Measurements from ENCODE around the gene FNBP1L. TPM values are rescaled to one million over a fixed set of nuclear protein-coding genes. Genes with fewer than 3 reads are reported as not detected.

Gene FNBP1L
- polyA plus RNA-seq, 1 donor (not counting 4 experiments of a cell fraction or from before 2014, with no cell fraction given): 22.9 TPM

- H3K36me3 ChIP-seq (ENCODE audit: control insufficient read depth in 2 of 2, extremely low read depth in 1 of 2, insufficient read depth in 2 of 2, low read length in 2 of 2): no peaks in the 10 kb centered on the region
- H3K9me1 ChIP-seq (ENCODE audit: control insufficient read depth, extremely low read depth, insufficient read depth, low read length): no peaks in the 10 kb centered on the region
- no peaks in the 10 kb centered on the region for H3K9me3 ChIP-seq (ENCODE audit: control insufficient read depth, low read depth, low read length)
- H3K27ac ChIP-seq (ENCODE audit: control insufficient read depth, insufficient read depth, low read length): no peak overlapping the region
- no peak overlapping the region for H2AFZ ChIP-seq (ENCODE audit: control insufficient read depth, low read length)
- H3K4me3 ChIP-seq (ENCODE audit: control insufficient read depth in 2 of 3, extremely low read depth in 1 of 3, insufficient read depth in 2 of 3, low read depth in 1 of 3, low read length in 3 of 3): no peak overlapping the region
- dilution Hi-C loops (cut with MboI; ENCODE audit: extremely low pct_ligation_motif_present, low sequenced_read_pairs): no loop called here
- H3K4me2 ChIP-seq (ENCODE audit: control insufficient read depth, extremely low read depth, insufficient read depth, low read depth, low read length): no peak overlapping the region
- TF ChIP-seq EZH2 (IDR thresholded peaks at IDR 0.05; ENCODE audit: low read length) (no peak), CTCF (optimal IDR thresholded peaks at IDR 0.05 in 1 of 3, IDR thresholded peaks at IDR 0.05 in 1 of 3, conservative IDR thresholded peaks at IDR 0.05 in 1 of 3; ENCODE audit: extremely low read depth in 1 of 3, insufficient read depth in 2 of 3, low read length in 3 of 3) (no peak)
- H3K27me3 ChIP-seq (ENCODE audit: control insufficient read depth, extremely low read depth, insufficient read depth, low read length): no peaks in the 10 kb centered on the region
- DNase-seq (ENCODE audit: low read depth, low spot score) (no peak), FAIRE-seq (no peak)
- H3K9ac ChIP-seq (ENCODE audit: control insufficient read depth, extremely low read depth, insufficient read depth, low read length): no peak overlapping the region
- no peaks in the 10 kb centered on the region for H4K20me1 ChIP-seq (ENCODE audit: control insufficient read depth, extremely low read depth, insufficient read depth, low read length)
- H3K4me1 ChIP-seq (ENCODE audit: control insufficient read depth, extremely low read depth, insufficient read depth, low read length): no peaks in the 10 kb centered on the region
- H3K79me2 ChIP-seq (ENCODE audit: control insufficient read depth, insufficient read depth, low read length): no peaks in the 10 kb centered on the region
Observed at GRCh38 chr1:93416183-93416582, 31.7 kb upstream of the FNBP1L start.

GRCh38 chr1:93419344-93419743 lies 28.6 kb upstream of the FNBP1L start:
- Histone ChIP-seq H3K9me3 (ENCODE audit: control insufficient read depth, low read depth, low read length) (no peaks in the 10 kb centered on the region), H3K4me1 (ENCODE audit: control insufficient read depth, extremely low read depth, insufficient read depth, low read length) (no peaks in the 10 kb centered on the region), H3K36me3 (ENCODE audit: control insufficient read depth in 2 of 2, extremely low read depth in 1 of 2, insufficient read depth in 2 of 2, low read length in 2 of 2) (no peaks in the 10 kb centered on the region), H3K9me1 (ENCODE audit: control insufficient read depth, extremely low read depth, insufficient read depth, low read length) (no peaks in the 10 kb centered on the region), H3K4me3 (ENCODE audit: control insufficient read depth in 2 of 3, extremely low read depth in 1 of 3, insufficient read depth in 2 of 3, low read depth in 1 of 3, low read length in 3 of 3) (no peak overlapping the region), H3K27me3 (ENCODE audit: control insufficient read depth, extremely low read depth, insufficient read depth, low read length) (no peaks in the 10 kb centered on the region), H3K27ac (ENCODE audit: control insufficient read depth, insufficient read depth, low read length) (no peak overlapping the region), H3K4me2 (ENCODE audit: control insufficient read depth, extremely low read depth, insufficient read depth, low read depth, low read length) (no peak overlapping the region), H3K9ac (ENCODE audit: control insufficient read depth, extremely low read depth, insufficient read depth, low read length) (no peak overlapping the region), H4K20me1 (ENCODE audit: control insufficient read depth, extremely low read depth, insufficient read depth, low read length) (no peaks in the 10 kb centered on the region), H2AFZ (ENCODE audit: control insufficient read depth, low read length) (no peak overlapping the region), H3K79me2 (ENCODE audit: control insufficient read depth, insufficient read depth, low read length) (no peaks in the 10 kb centered on the region)
- FAIRE-seq: no peak
- no peak for DNase-seq (ENCODE audit: low read depth, low spot score)
- dilution Hi-C loops (cut with MboI; ENCODE audit: extremely low pct_ligation_motif_present, low sequenced_read_pairs): no loop called here
- TF ChIP-seq EZH2 (IDR thresholded peaks at IDR 0.05; ENCODE audit: low read length): no peak
- no peak for TF ChIP-seq CTCF (optimal IDR thresholded peaks at IDR 0.05 in 1 of 3, IDR thresholded peaks at IDR 0.05 in 1 of 3, conservative IDR thresholded peaks at IDR 0.05 in 1 of 3; ENCODE audit: extremely low read depth in 1 of 3, insufficient read depth in 2 of 3, low read length in 3 of 3)
